HCT116 (cell line): Measurements from ENCODE around the gene GBGT1. TPM values are rescaled to one million over a fixed set of nuclear protein-coding genes. Genes with fewer than 3 reads are reported as not detected.

Source experiments
- ATAC-seq: fragments of 200-7000 bp; cut with Tn5 transposase; 2 replicates; pipeline ENCODE4 v1.9.1; 2020; ENCODE audit warnings: mild to moderate bottlenecking, moderate library complexity
- BruUV-seq: library from RNA; stranded (reverse); fragments of 400-500 nt; replicated peaks from 2 replicates; lab custom pipeline; 2021; lab: Mats Ljungman, UMichigan
- CTCF ChIA-PET: fragments of 300-600 bp; sonication (Branson Sonifier 250); formaldehyde crosslinking; loops from one replicate; lab custom pipeline; 2021; ENCODE audit warnings: antibody characterized with exemption; lab: Charles Lee
- POLR2A ChIA-PET: fragments of 300-600, 350-600 bp; sonication (Branson Sonifier 250); formaldehyde crosslinking; loops from one replicate; lab custom pipeline; 2021; ENCODE audit warnings: antibody characterized with exemption; lab: Charles Lee
- RAD21 ChIA-PET, 2 experiments: fragments of 300-600 bp; sonication (Branson Sonifier 250); formaldehyde crosslinking; loops; one replicate each; lab custom pipeline; 2023; ENCODE audit warnings: low total read pairs in 2 of 2; ENCODE audit not compliant: uncharacterized antibody in 2 of 2, unreplicated experiment in 2 of 2, low non-redundant PET in 1 of 2; lab: Charles Lee
- DNase-seq: peaks from one replicate; pipeline ENCODE4 v3.0.0-alpha.2; 2010; ENCODE audit warnings: low read depth, low spot score
- H2AFZ ChIP-seq: fragments of 200-600 bp; shearing (Covaris generic), sonication (generic); 2 replicates; pipeline ENCODE4 v1.6.1; 2017; ENCODE audit warnings: low read depth, mixed run types, mixed read lengths, antibody characterized with exemption, low read length; ENCODE audit not compliant: poor library complexity, severe bottlenecking
- H3K27ac ChIP-seq: 2 replicates; pipeline ENCODE4 v1.5.1; 2012; ENCODE audit warnings: low read depth, low read length
- H3K27me3 ChIP-seq: fragments of 200-600 bp; sonication (generic); 2 replicates; pipeline ENCODE4 v1.6.1; 2016; ENCODE audit warnings: mixed run types, low read length, mixed read lengths; ENCODE audit not compliant: insufficient read depth
- H3K36me3 ChIP-seq, 2 experiments: fragments of 200-500 bp in 1 of 2; fragments of 200-600 bp in 1 of 2; sonication (Bioruptor generic) in 1 of 2; sonication (generic) in 1 of 2; 2 replicates each; pipeline versions ENCODE4 v1.5.1 to v1.6.1; 2014 to 2016; ENCODE audit warnings: low read length in 2 of 2, inconsistent platforms in 1 of 2, mixed read lengths in 1 of 2, mixed run types in 1 of 2; ENCODE audit not compliant: insufficient read depth in 2 of 2, control insufficient read depth in 1 of 2
- H3K4me1 ChIP-seq, 2 experiments: fragments of 200-600 bp in 1 of 2; sonication (generic) in 1 of 2; 2 replicates each; pipeline versions ENCODE4 v1.5.1 to v1.6.1; 2012 to 2017; ENCODE audit warnings: low read length in 2 of 2, inconsistent platforms in 1 of 2, mild to moderate bottlenecking in 1 of 2, mixed read lengths in 1 of 2, mixed run types in 1 of 2, moderate library complexity in 1 of 2; ENCODE audit not compliant: insufficient read depth in 2 of 2, control insufficient read depth in 1 of 2
- H3K4me2 ChIP-seq: fragments of 200-600 bp; sonication (generic); 2 replicates; pipeline ENCODE4 v1.6.1; 2017; ENCODE audit warnings: mixed run types, low read length, mixed read lengths
- H3K4me3 ChIP-seq, 2 experiments: fragments of 200-600 bp in 1 of 2; sonication (generic) in 1 of 2; replicated peaks in 1 of 2; 2 replicates each; pipeline ENCODE4 v1.5.1; 2011 to 2016; ENCODE audit warnings: low read length in 2 of 2, control low read depth in 1 of 2, low read depth in 1 of 2, mild to moderate bottlenecking in 1 of 2, mixed read lengths in 1 of 2, mixed run types in 1 of 2
- H3K79me2 ChIP-seq: fragments of 200-600 bp; sonication (generic); 2 replicates; pipeline ENCODE4 v1.6.1; 2017; ENCODE audit warnings: mild to moderate bottlenecking, mixed run types, low read length, moderate library complexity, mixed read lengths; ENCODE audit not compliant: insufficient read depth
- H3K9ac ChIP-seq: fragments of 200-600 bp; sonication (generic); 2 replicates; pipeline ENCODE4 v1.6.1; 2016; ENCODE audit warnings: low read length, mixed read lengths
- H3K9me2 ChIP-seq: fragments of 200-600 bp; sonication (generic), shearing (Covaris generic); 2 replicates; pipeline ENCODE4 v1.6.1; 2017; ENCODE audit warnings: mixed run types, mild to moderate bottlenecking, moderate library complexity; ENCODE audit not compliant: insufficient read depth
- H3K9me3 ChIP-seq, 2 experiments: fragments of 200-500 bp in 1 of 2; fragments of 200-600 bp in 1 of 2; sonication (Bioruptor generic) in 1 of 2; sonication (generic) in 1 of 2; 2 replicates each; pipeline ENCODE4 v1.6.1; 2014 to 2017; ENCODE audit warnings: low read length in 2 of 2, mixed read lengths in 2 of 2, inconsistent platforms in 1 of 2, low read depth in 1 of 2, mild to moderate bottlenecking in 1 of 2, mixed run types in 1 of 2, moderate library complexity in 1 of 2; ENCODE audit not compliant: control insufficient read depth in 1 of 2, insufficient read depth in 1 of 2
- H4K20me1 ChIP-seq: fragments of 200-600 bp; sonication (generic), shearing (Covaris generic); 2 replicates; pipeline ENCODE4 v1.6.1; 2017; ENCODE audit warnings: mixed run types, mild to moderate bottlenecking, moderate library complexity; ENCODE audit not compliant: insufficient read depth
- RAD21 ChIP-seq: IDR thresholded peaks from 2 replicates; pipeline ENCODE4 v1.6.1; 2012; ENCODE audit warnings: low read depth, mild to moderate bottlenecking
- SP1 ChIP-seq: IDR thresholded peaks from 2 replicates; pipeline ENCODE4 v1.6.1; 2012; ENCODE audit warnings: low read depth
- intact Hi-C: fragments of 100-400 bp; cut with micrococcal nuclease; formaldehyde crosslinking; loops from 2 replicates; pipeline ENCODE4 v1.10.0; 2022
- total RNA-seq: library from RNA; stranded (reverse); gene quantifications from one replicate; pipeline ENCODE4 v1.2.1, GENCODE V29; 2021; ENCODE audit not compliant: unreplicated experiment
- TF ChIP-seq, protein P1 (sequence below), 3 experiments: fragments of 200-600 bp in 1 of 3; sonication (generic) in 1 of 3; IDR thresholded peaks in 2 of 3; conservative IDR thresholded peaks in 1 of 3; 2 replicates each; pipeline ENCODE4 v1.5.1; 2012 to 2017; ENCODE audit warnings: low read depth in 2 of 3, low read length in 2 of 3, antibody characterized with exemption in 1 of 3, borderline replicate concordance in 1 of 3, control low read depth in 1 of 3, mild to moderate bottlenecking in 1 of 3, mixed read lengths in 1 of 3, mixed run types in 1 of 3, moderate library complexity in 1 of 3; ENCODE audit not compliant: insufficient read depth in 1 of 3

The GBGT1 gene
- total RNA-seq, 1 experiment from 2014 or later: 0.34 TPM

GRCh38 chr9:133188006-133188842 lies 24.5 kb upstream of the GBGT1 start:
- Histone ChIP-seq H3K9me2 (no peaks in the 10 kb centered on the region), H3K79me2 (no peaks in the 10 kb centered on the region), H3K4me2 (no peak overlapping the region), H4K20me1 (no peaks in the 10 kb centered on the region), H3K4me3 (no peak overlapping the region), H2AFZ (no peak overlapping the region), H3K36me3 (no peaks in the 10 kb centered on the region), H3K27me3 (no peaks in the 10 kb centered on the region), H3K9ac (no peak overlapping the region), H3K9me3 (no peaks in the 10 kb centered on the region), H3K27ac (peak overlapping the region; percentile 35; the same call in 1 of the 2 replicates), H3K4me1 (peaks cover 7 to 24% of the 10 kb centered on the region in 2 experiments; a peak in 3 of 4 replicates)
- peak; percentile 66 for TF ChIP-seq RAD21
- TF ChIP-seq SP1: no peak
- TF ChIP-seq, protein P1, sequence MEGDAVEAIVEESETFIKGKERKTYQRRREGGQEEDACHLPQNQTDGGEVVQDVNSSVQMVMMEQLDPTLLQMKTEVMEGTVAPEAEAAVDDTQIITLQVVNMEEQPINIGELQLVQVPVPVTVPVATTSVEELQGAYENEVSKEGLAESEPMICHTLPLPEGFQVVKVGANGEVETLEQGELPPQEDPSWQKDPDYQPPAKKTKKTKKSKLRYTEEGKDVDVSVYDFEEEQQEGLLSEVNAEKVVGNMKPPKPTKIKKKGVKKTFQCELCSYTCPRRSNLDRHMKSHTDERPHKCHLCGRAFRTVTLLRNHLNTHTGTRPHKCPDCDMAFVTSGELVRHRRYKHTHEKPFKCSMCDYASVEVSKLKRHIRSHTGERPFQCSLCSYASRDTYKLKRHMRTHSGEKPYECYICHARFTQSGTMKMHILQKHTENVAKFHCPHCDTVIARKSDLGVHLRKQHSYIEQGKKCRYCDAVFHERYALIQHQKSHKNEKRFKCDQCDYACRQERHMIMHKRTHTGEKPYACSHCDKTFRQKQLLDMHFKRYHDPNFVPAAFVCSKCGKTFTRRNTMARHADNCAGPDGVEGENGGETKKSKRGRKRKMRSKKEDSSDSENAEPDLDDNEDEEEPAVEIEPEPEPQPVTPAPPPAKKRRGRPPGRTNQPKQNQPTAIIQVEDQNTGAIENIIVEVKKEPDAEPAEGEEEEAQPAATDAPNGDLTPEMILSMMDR (IDR thresholded peaks at IDR 0.05 in 2 of 3, conservative IDR thresholded peaks at IDR 0.05 in 1 of 3; ENCODE audit: borderline replicate concordance in 1 of 3, insufficient read depth in 1 of 3, low read depth in 2 of 3, low read length in 2 of 3): peak; percentile 37 to 58 (median 48); a peak in 5 of 6 replicates
- no TSS peak for BruUV-seq
- DNase-seq (peak; percentile 39), ATAC-seq (peak; percentile 65)
- ChIA-PET POLR2A (interaction anchor here (1.2 kb wide), 1 partner anchor 142 kb away, joined by 6 read pairs; no protein-coding TSS in a partner anchor), RAD21 (interaction anchor here in 1 of 2 experiments (0.8 kb wide), 1 partner anchor 52 kb away, joined by 3 read pairs; no protein-coding TSS in a partner anchor), CTCF (interaction anchor here (0.8 to 2.5 kb wide), 4 partner anchors 25 to 160 kb away, joined by 3 to 22 read pairs (median 12); partner anchors contain the start of genes MED22 and RPL7A)
- intact Hi-C loops: loop anchor here (1.0 kb wide), 1 partner anchor 141 kb away; no protein-coding TSS in a partner anchor
